ENCODE results near the gene RBM34.
"Not testable (repeated sequence)": the region's sequence is repeated elsewhere in the genome, so short reads cannot be mapped to it uniquely, and the experiment has no call there.

The RBM34 gene

DNA sequence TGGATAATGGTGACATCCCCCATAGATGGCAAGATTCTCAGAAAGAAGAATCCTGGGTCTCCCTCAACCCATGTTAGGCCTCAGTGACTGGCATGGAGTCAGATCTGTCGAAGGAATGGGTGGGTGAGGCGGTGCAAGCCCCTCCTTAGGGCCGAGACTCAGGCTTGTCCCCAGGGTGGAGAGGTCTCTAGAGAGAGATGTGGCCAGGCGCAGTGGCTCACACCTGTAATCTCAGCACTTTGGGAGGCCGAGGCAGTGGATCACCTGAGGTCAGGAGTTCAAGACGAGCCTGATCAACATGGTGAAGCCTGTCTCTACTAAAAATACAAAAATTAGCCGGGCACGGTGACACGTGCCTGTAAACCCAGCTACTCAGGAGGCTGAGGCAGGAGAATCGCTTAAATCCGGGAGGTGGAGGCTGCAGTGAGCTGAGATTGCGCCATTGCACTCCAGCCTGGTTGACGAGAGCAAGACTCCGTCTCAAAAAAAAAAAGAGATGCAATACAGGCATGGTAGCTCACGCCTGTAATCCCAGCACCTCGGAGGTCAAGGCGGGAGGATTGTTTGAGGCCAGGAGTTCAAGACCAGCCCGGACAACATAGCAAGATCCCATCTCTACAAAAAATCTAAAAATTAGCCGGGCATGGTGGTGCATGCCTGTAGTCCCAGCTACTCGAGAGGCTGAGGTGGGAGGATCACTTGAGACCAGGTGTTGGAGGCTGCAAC, 69.6 kb downstream of the RBM34 start:
- not testable (repeated sequence) for DNase-seq (ENCODE audit: low read depth in 2 of 2)

DNA sequence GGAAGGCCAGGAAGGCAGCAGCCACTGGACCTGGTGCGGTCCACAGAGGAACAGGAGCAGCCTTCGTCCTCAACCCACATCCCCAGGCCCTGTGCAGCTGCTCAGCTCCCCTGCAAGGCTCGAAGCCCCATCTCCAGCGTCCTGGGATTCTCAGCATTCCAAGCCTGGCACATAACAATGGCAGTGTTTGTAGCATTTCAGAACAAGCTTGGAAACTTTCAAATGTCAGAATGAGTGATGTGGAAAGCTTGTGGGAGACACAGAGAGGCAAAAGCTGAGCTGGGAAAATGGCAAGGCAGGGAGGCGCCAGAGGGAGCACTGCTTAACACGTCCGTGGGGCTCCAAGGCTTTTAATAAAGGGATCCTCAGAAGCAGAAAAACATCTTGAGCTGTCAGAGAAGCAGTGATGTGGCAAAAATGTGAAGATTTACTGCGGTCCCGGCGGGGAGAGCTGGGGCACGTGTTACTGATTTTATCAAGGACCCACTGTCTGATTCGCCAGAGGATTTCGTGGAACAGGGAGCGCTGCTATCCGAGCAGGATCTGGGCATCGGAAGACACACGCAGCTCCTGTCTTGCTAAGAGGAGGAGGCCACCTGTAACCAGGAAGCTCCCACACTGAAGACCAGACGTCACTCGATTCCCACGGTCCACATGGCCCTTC, 70.5 kb downstream of the RBM34 start:
- no peak for DNase-seq (ENCODE audit: low read depth in 2 of 2)

DNA sequence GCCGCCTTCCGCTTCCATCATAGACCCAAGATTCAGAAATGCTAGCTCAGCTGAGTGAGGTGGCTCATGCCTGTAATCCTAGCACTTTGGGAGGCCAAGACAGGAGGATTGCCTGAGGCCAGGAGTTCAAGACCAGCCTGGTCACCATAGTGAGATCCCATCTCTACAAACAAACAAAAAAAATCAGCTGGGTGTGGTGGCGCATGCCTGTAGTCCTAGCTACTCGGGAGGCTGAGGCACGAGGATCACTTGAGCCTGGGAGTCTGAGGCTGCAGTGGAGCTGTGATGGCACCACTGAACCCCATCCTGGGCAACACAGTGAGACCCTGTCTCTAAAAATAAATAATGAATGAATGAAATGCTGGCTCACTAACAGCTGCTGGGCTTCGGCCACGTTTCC, 72.1 kb downstream of the RBM34 start:
- DNase-seq (ENCODE audit: low read depth in 2 of 2), result no peak

DNA sequence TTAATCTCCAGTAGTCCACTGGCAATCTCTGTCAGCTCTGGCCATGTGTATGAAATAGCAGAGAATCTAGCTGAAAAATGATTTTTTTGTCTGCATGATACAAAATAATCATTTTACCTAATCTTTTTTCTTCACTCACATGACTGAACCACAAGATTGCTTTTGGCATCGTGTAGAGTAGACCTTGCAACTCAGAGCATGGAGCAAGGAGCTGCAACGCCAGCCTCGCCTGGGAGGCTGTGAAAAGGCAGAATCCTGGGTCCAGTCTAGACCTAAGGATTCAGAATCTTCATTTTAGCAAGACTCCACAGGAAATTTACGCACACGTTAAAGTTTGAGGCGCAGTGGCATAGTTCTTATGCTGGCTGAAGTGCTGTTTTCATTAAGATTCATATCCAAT, 72.6 kb downstream of the RBM34 start:
- DNase-seq (ENCODE audit: low read depth in 2 of 2), result no peak

DNA sequence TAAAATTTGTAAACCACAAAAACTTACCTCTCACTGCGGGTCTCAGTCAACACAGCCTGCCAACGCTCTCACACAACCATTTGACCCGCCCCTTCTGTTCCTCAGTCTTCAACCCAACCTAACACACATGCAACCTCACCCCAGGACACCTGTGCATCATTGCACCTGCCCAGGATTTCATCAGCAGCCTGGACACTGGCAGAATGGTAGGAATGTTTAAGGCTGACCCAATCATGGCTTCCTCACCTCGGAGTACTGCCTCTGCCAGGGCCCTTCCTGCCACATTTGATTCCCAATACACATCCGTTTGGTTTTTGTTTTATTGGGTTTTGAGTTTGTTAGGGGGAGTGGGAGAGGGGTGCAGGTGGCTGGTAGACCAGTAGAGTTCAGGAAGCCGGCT, 73.1 kb downstream of the RBM34 start:
- DNase-seq (ENCODE audit: low read depth in 2 of 2), result no peak

DNA sequence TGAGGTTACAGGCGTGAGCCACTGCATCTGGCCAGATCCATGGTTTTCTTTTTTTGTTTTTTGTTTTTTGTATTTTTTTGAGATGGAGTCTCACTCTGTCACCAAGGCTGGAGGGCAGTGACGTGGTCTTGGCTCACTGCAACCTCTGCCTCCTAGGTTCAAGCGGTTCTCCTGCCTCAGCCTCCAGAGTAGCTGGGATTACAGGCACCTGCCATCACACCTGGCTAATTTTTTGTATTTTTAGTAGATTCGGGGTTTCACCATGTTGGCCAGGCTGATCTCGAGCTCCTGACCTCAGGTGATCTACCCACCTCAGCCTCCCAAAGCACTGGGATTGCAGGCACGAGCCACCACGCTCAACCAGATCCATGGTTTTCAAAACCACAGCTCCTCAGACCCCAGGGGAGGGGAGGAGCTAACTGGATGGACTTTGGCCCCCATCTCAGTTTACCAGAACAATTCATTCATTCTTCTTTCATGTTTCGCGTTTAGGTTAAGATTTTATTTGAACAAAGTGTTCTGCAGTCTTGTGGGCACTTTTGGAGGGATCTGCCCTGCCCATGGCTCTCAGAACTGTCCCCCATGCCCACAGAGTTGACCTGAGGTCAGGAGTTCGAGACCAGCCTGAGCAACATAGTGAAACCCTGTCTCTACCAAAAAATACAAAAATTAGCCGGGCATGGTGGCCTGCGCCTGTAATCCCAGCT, 75.5 kb downstream of the RBM34 start:
- DNase-seq (ENCODE audit: low read depth in 2 of 2), result not testable (repeated sequence)

Measured in stimulated activated CD8-positive, alpha-beta memory T cell treated with anti-CD3 and anti-CD28 coated beads, Interleukin-15, amount 100 ng/mL, for 4 hours (primary cell).